IMR-90 (cell line): Measurements from ENCODE around the gene VSIG4. TPM values are rescaled to one million over a fixed set of nuclear protein-coding genes. Genes with fewer than 3 reads are reported as not detected.

Source experiments
- ATAC-seq: fragments of 200-7000 bp; cut with Tn5 transposase; 2 replicates; pipeline ENCODE4 v1.9.1; 2020; ENCODE audit warnings: low read depth, mild to moderate bottlenecking, moderate library complexity
- BruUV-seq: library from RNA; stranded (reverse); fragments of 400-500 nt; replicated peaks from 2 replicates; lab custom pipeline; 2021; lab: Mats Ljungman, UMichigan
- CTCF ChIA-PET: fragments of 300-600 bp; formaldehyde crosslinking; extraction: SDS; loops from one replicate; lab custom pipeline; 2021; ENCODE audit warnings: antibody characterized with exemption; lab: Yijun Ruan, JAX
- POLR2A ChIA-PET: fragments of 300-600 bp; sonication (Branson Sonifier 250); formaldehyde crosslinking; loops from one replicate; lab custom pipeline; 2022; ENCODE audit warnings: antibody characterized with exemption; ENCODE audit not compliant: unreplicated experiment; lab: Charles Lee
- DNase-seq: peaks from one replicate; pipeline ENCODE4 v3.0.0; 2013
- H2AFZ ChIP-seq: replicated peaks from 2 replicates; pipeline ENCODE3; 2013; ENCODE audit warnings: low read length, mild to moderate bottlenecking; ENCODE audit not compliant: poor library complexity
- H2AK5ac ChIP-seq: 2 replicates; pipeline ENCODE4 v1.6.1; 2013; ENCODE audit warnings: low read depth, low read length, inconsistent platforms
- H2AK9ac ChIP-seq: replicated peaks from 2 replicates; pipeline ENCODE3; 2013; ENCODE audit warnings: mild to moderate bottlenecking, low read depth, low read length, moderate library complexity; ENCODE audit not compliant: poor library complexity
- H2BK120ac ChIP-seq: 2 replicates; pipeline ENCODE4 v1.6.1; 2013; ENCODE audit warnings: low read depth, low read length, inconsistent platforms
- H2BK15ac ChIP-seq: 3 replicates; pipeline ENCODE4 v1.6.1; 2013; ENCODE audit warnings: low read depth, low read length, inconsistent platforms
- H2BK20ac ChIP-seq: 2 replicates; pipeline ENCODE4 v1.6.1; 2013; ENCODE audit warnings: low read depth, mild to moderate bottlenecking, inconsistent platforms, low read length, moderate library complexity
- H2BK5ac ChIP-seq: 2 replicates; pipeline ENCODE4 v1.6.1; 2013; ENCODE audit warnings: mild to moderate bottlenecking, low read depth, low read length, inconsistent platforms; ENCODE audit not compliant: poor library complexity, severe bottlenecking
- H3K14ac ChIP-seq: replicated peaks from 2 replicates; pipeline ENCODE4 v1.6.1; 2013; ENCODE audit warnings: low read depth, low read length, inconsistent platforms
- H3K18ac ChIP-seq: 2 replicates; pipeline ENCODE4 v1.6.1; 2013; ENCODE audit warnings: low read depth, low read length, control low read depth
- H3K23ac ChIP-seq: 2 replicates; pipeline ENCODE4 v1.6.1; 2013; ENCODE audit warnings: low read depth, low read length, inconsistent platforms
- H3K27ac ChIP-seq: 2 replicates; pipeline ENCODE4 v1.5.1; 2013; ENCODE audit warnings: mild to moderate bottlenecking, control low read depth, low read length; ENCODE audit not compliant: insufficient read depth
- H3K27me3 ChIP-seq: 2 replicates; pipeline ENCODE4 v1.6.1; 2013; ENCODE audit warnings: low read length; ENCODE audit not compliant: control insufficient read depth, insufficient read depth
- H3K36me3 ChIP-seq: 2 replicates; pipeline ENCODE4 v1.6.1; 2013; ENCODE audit warnings: low read length, mixed read lengths; ENCODE audit not compliant: control insufficient read depth, insufficient read depth
- H3K4ac ChIP-seq: 2 replicates; pipeline ENCODE4 v1.6.1; 2013; ENCODE audit warnings: low read depth, low read length, inconsistent platforms
- H3K4me1 ChIP-seq: 2 replicates; pipeline ENCODE4 v1.6.1; 2013; ENCODE audit warnings: low read length, mixed read lengths; ENCODE audit not compliant: control insufficient read depth, insufficient read depth
- H3K4me2 ChIP-seq: 2 replicates; pipeline ENCODE4 v1.6.1; 2013; ENCODE audit warnings: low read depth, mild to moderate bottlenecking, control low read depth, low read length, moderate library complexity
- H3K4me3 ChIP-seq: 2 replicates; pipeline ENCODE4 v1.5.1; 2013; ENCODE audit warnings: low read depth, mild to moderate bottlenecking, control low read depth, low read length, moderate library complexity; ENCODE audit not compliant: insufficient read depth
- H3K56ac ChIP-seq: 2 replicates; pipeline ENCODE4 v1.6.1; 2013; ENCODE audit warnings: low read length, inconsistent platforms; ENCODE audit not compliant: insufficient read depth; ENCODE audit errors: extremely low read depth
- H3K79me1 ChIP-seq, 2 experiments: 2 replicates each; pipeline ENCODE4 v1.6.1; 2013; ENCODE audit warnings: low read length in 2 of 2, inconsistent platforms in 1 of 2, low read depth in 1 of 2
- H3K9ac ChIP-seq: 2 replicates; pipeline ENCODE4 v1.6.1; 2013; ENCODE audit warnings: low read depth, low read length, control low read depth
- H3K9me1 ChIP-seq: 2 replicates; pipeline ENCODE4 v1.6.1; 2013; ENCODE audit warnings: low read length, inconsistent platforms; ENCODE audit not compliant: insufficient read depth
- H3K9me3 ChIP-seq: 2 replicates; pipeline ENCODE4 v1.6.1; 2013; ENCODE audit warnings: low read length; ENCODE audit not compliant: control insufficient read depth, insufficient read depth
- H4K20me1 ChIP-seq: 2 replicates; pipeline ENCODE4 v1.6.1; 2013; ENCODE audit warnings: low read length, inconsistent platforms; ENCODE audit not compliant: insufficient read depth
- H4K5ac ChIP-seq: 2 replicates; pipeline ENCODE4 v1.6.1; 2013; ENCODE audit warnings: mild to moderate bottlenecking, low read depth, low read length, control low read depth
- H4K8ac ChIP-seq, 2 experiments: 2 replicates each; pipeline ENCODE4 v1.6.1; 2013; ENCODE audit warnings: low read depth in 2 of 2, low read length in 2 of 2, control low read depth in 1 of 2, inconsistent platforms in 1 of 2
- H4K91ac ChIP-seq: 2 replicates; pipeline ENCODE4 v1.6.1; 2013; ENCODE audit warnings: low read depth, low read length, inconsistent platforms; ENCODE audit not compliant: insufficient read depth
- BHLHE40 ChIP-seq: fragments of 150-350 bp; IDR thresholded peaks from 2 replicates; pipeline ENCODE4 v1.6.1; 2016; ENCODE audit warnings: mild to moderate bottlenecking, low read depth, low read length
- CEBPB ChIP-seq: IDR thresholded peaks from 2 replicates; pipeline ENCODE4 v1.6.1; 2012; ENCODE audit warnings: low read depth, low read length, improper control_type of control experiment
- CHD1 ChIP-seq: IDR thresholded peaks from 2 replicates; pipeline ENCODE4 v1.6.1; 2012; ENCODE audit warnings: low read depth, low read length, improper control_type of control experiment
- CTCF ChIP-seq: conservative IDR thresholded peaks from 2 replicates; pipeline ENCODE4 v1.5.1; 2012; ENCODE audit warnings: mild to moderate bottlenecking, low read depth, low read length, improper control_type of control experiment
- FOS ChIP-seq: fragments of 150-350 bp; IDR thresholded peaks from 2 replicates; pipeline ENCODE4 v1.6.1; 2016; ENCODE audit warnings: low read depth, low read length
- MAFK ChIP-seq: IDR thresholded peaks from 2 replicates; pipeline ENCODE4 v1.6.1; 2012; ENCODE audit warnings: low read depth, low read length, improper control_type of control experiment
- MAZ ChIP-seq: IDR thresholded peaks from 2 replicates; pipeline ENCODE4 v1.6.1; 2012; ENCODE audit warnings: low read depth, mild to moderate bottlenecking, low read length, improper control_type of control experiment, moderate library complexity, borderline replicate concordance
- MXI1 ChIP-seq: IDR thresholded peaks from 2 replicates; pipeline ENCODE4 v1.6.1; 2012; ENCODE audit warnings: low read depth, mild to moderate bottlenecking, low read length, moderate library complexity, borderline replicate concordance
- NFE2L2 ChIP-seq: fragments of 150-350 bp; IDR thresholded peaks from 2 replicates; pipeline ENCODE4 v1.6.1; 2016; ENCODE audit warnings: low read depth, mild to moderate bottlenecking, low read length
- RAD21 ChIP-seq: IDR thresholded peaks from 2 replicates; pipeline ENCODE4 v1.6.1; 2012; ENCODE audit warnings: low read length, improper control_type of control experiment
- RCOR1 ChIP-seq: IDR thresholded peaks from 2 replicates; pipeline ENCODE4 v1.6.1; 2012; ENCODE audit warnings: mild to moderate bottlenecking, low read length, improper control_type of control experiment; ENCODE audit not compliant: insufficient replicate concordance
- RFX5 ChIP-seq: IDR thresholded peaks from 2 replicates; pipeline ENCODE4 v1.8.0; 2012; ENCODE audit warnings: low read depth, mild to moderate bottlenecking, low read length, moderate library complexity
- SMC3 ChIP-seq: fragments of 150-350 bp; IDR thresholded peaks from 2 replicates; pipeline ENCODE4 v1.6.1; 2016; ENCODE audit warnings: low read depth, mild to moderate bottlenecking, antibody characterized with exemption, low read length, moderate library complexity
- USF2 ChIP-seq: fragments of 150-350 bp; IDR thresholded peaks from 2 replicates; pipeline ENCODE4 v1.6.1; 2017; ENCODE audit warnings: mild to moderate bottlenecking, antibody characterized with exemption, low read length, low read depth
- WGBS, 2 experiments: methylation state at CpG; one replicate each; pipeline versions ENCODE4 v1.1.5 to v1.1.7; 2013; ENCODE audit warnings: missing lambda C conversion rate in 2 of 2; ENCODE audit not compliant: insufficient read length in 1 of 2; ENCODE audit errors: extremely low coverage in 2 of 2; 5-methylcytosine and 5-hydroxymethylcytosine counted together
- dilution Hi-C: fragments of 300-500 bp; cut with HindIII; formaldehyde crosslinking; loops from one replicate; pipeline ENCODE4 v1.14.3; 2018; ENCODE audit warnings: low sequenced_read_pairs; ENCODE audit not compliant: unreplicated experiment
- in situ Hi-C: fragments of 300-500 bp; cut with MboI; formaldehyde crosslinking; loops from 3 replicates; pipeline ENCODE4 v1.14.3; 2019; ENCODE audit warnings: low sequenced_read_pairs, inconsistent platforms, mixed read lengths
- intact Hi-C: fragments of 100-400 bp; cut with micrococcal nuclease; formaldehyde crosslinking; loops from 2 replicates; pipeline ENCODE4 v1.10.0; 2022
- polyA plus RNA-seq, 3 experiments: library from polyadenylated mRNA; depleted of rRNA; stranded (reverse); fragments of >200 nt; gene quantifications; 2 replicates each; pipeline ENCODE4 v1.2.3, GENCODE V29; 2012; ENCODE audit warnings: low replicate concordance in 1 of 3
- total RNA-seq: library from RNA; depleted of rRNA; stranded (reverse); fragments of >200 nt; gene quantifications from 2 replicates; pipeline ENCODE4 v1.2.3, GENCODE V29; 2012

Gene VSIG4
- total and polyA plus RNA-seq, 2 of the 4 experiments (the other 2 are of a cell fraction), result not detected

- Histone ChIP-seq H4K20me1 (no peaks in the 10 kb centered on the region), H2AFZ (no peak overlapping the region), H3K14ac (no peak overlapping the region), H3K4me2 (no peak overlapping the region), H3K79me1 (no peaks in the 10 kb centered on the region), H3K36me3 (no peaks in the 10 kb centered on the region), H2BK20ac (no peak overlapping the region), H3K4me3 (no peak overlapping the region), H2BK120ac (no peak overlapping the region), H3K9me3 (no peaks in the 10 kb centered on the region), H3K4ac (no peak overlapping the region), H2AK9ac (no peak overlapping the region), H2BK15ac (no peak overlapping the region), H3K9me1 (no peaks in the 10 kb centered on the region), H3K4me1 (no peaks in the 10 kb centered on the region), H3K23ac (no peak overlapping the region), H2BK5ac (no peak overlapping the region), H3K27me3 (peaks cover 4% of the 10 kb centered on the region), H3K27ac (no peak overlapping the region), H4K8ac (no peak overlapping the region), H3K56ac (no peak overlapping the region), H3K9ac (no peak overlapping the region), H3K18ac (no peak overlapping the region), H2AK5ac (no peak overlapping the region), H4K5ac (no peak overlapping the region), H4K91ac (no peak overlapping the region)
- ChIA-PET CTCF (no interaction called here), POLR2A (no interaction called here)
- dilution Hi-C loops (no loop called here), intact Hi-C loops (no loop called here), in situ Hi-C loops (no loop called here)
- ATAC-seq, result no peak
- TF ChIP-seq CEBPB, result no peak
- no peak for TF ChIP-seq SMC3
- TF ChIP-seq CTCF, result no peak
- no peak for TF ChIP-seq RCOR1
- TF ChIP-seq RAD21, result no peak
- no peak for TF ChIP-seq CHD1
- TF ChIP-seq MAZ, result no peak
- TF ChIP-seq RFX5, result no peak
- no peak for TF ChIP-seq USF2
- no peak for TF ChIP-seq MAFK
- no peak for TF ChIP-seq FOS
- TF ChIP-seq MXI1, result no peak
- no peak for TF ChIP-seq NFE2L2
- TF ChIP-seq BHLHE40, result no peak
- no peak for DNase-seq
- WGBS, 2 experiments, result no CpG with 5 or more reads among the region's 2 CpGs
- no TSS peak for BruUV-seq
These were observed 24.6 kb downstream of the VSIG4 start for GRCh38 chrX:66015152-66015831.
